HG03196 (cell line): Measurements from ENCODE around the gene TAS1R2.
"Not testable (repeated sequence)": the region's sequence is repeated elsewhere in the genome, so short reads cannot be mapped to it uniquely, and the experiment has no call there.

Experiments
- ATAC-seq: cut with Tn5 transposase; IDR thresholded peaks from one replicate; pipeline ENCODE4 v1.9.1; 2021; ENCODE audit not compliant: unreplicated experiment

TAS1R2 gene

GRCh38 chr1:18869847-18870594 is 10.6 kb upstream of the TAS1R2 start:
- ATAC-seq = no peak

- ATAC-seq = no peak
These were observed 9.5 kb upstream of the TAS1R2 start for GRCh38 chr1:18868801-18869424.

- ATAC-seq = no peak
These were observed 8.9 kb upstream of the TAS1R2 start for GRCh38 chr1:18868354-18868753.

DNA sequence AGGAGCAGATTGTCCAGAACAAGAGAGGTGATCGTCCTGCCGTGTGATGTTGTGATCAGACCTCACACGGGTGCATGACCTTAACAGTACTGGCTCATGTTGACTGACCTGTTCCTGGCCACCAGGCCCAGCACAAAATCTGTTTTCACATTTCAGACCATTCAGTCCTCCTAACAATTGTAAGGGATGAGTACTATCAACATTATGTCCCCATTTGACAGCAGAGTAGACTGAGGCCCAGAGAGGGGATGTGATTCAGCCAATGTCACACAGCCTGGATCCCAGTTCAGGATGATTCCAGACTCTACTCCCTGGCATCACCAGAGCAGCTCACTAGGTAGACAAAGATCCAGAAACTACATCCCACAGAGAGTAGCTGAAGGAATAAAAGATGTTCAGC is 7.4 kb upstream of the TAS1R2 start:
- no peak for ATAC-seq

- ATAC-seq = no peak
These were observed 6.9 kb upstream of the TAS1R2 start for GRCh38 chr1:18866314-18866713.

GRCh38 chr1:18865176-18865575 is 5.7 kb upstream of the TAS1R2 start:
- no peak for ATAC-seq

GRCh38 chr1:18861590-18861989 is 2.1 kb upstream of the TAS1R2 start:
- ATAC-seq = no peak

- ATAC-seq = no peak
These were observed 1.6 kb upstream of the TAS1R2 start for GRCh38 chr1:18861082-18861481.

DNA sequence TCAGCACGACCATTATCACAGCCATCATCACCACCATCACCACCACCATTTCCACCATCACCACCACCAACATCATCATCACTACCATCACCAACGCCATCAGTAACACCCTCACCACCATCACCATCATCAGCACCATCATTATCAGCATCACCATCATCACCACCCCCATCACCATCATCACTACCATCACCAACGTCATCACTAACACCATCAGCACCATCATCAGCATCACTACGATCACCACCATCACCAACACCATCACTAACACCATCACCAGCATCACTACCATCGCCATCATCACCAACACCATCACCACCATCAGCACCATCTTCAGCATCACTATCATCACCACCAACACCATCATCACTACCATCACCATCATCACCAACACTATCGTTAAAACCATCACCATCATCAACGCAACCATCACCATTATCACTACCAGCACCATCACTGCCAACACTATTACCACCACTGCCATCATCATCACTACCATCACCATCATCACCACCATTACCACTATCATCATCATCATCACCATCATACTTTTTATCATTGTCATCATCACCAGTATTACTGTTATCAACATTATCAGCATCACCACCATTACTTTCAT is 1.3 kb downstream of the TAS1R2 start:
- ATAC-seq = no peak

GRCh38 chr1:18856435-18856834 is 3.0 kb downstream of the TAS1R2 start:
- no peak for ATAC-seq

GRCh38 chr1:18855573-18855972 is 3.9 kb downstream of the TAS1R2 start:
- no peak for ATAC-seq

DNA sequence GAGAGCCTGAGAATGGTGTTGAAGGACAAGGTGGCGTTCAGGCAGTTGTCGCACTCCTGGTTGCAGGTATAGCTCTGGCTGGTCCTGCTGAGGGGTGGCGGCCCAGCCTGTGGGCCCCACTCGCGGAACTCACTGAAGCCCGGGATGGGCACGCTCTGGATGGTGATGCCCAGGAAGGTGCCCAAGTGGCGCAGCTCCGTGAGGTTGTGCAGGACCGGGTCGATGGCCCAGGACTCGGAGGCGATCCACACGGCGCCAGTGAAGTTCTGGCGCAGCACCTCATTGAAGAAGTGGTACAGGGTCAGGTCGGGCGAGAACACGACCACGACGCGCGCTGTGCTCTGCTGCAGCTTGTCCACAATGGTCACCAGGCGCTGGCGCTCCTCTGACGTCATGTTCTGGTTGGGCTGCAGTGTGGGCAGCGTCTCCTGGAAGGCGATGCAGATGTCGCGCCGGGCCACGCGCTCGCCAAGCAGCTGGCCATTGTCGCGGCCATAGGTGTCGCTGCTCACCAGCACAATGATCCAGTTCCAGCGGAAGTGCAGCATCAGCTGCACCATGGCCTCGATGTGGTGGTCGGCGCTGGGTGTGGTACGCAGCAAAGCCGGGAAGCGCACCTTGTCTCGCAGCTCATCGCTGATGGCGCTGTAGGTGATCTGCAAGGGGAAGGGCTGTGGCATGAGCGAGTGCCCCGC is 5.0 kb downstream of the TAS1R2 start:
- no peak for ATAC-seq

DNA sequence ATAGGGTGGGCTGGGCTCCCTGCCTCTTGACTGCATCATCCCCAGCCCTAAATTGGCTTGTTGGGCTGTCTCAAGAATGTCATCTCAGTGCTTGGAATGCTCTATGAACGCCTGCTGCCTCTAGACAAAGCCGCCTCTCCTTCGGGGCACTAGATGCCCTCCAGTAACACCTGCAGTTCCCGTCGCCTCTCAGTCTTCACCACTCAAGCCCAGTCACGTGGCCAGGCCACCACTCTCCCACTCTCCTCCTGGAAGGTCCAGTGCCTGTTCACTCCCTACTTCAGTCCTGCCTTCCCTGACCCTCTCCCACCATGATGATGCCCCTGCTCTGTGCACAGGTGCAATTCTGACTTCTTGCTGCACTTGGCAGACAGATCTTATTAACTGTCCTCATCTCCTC is 7.0 kb downstream of the TAS1R2 start:
- no peak for ATAC-seq

GRCh38 chr1:18849261-18849711 is 10.2 kb downstream of the TAS1R2 start:
- no peak for ATAC-seq

GRCh38 chr1:18847723-18848122 is 11.7 kb downstream of the TAS1R2 start:
- not testable (repeated sequence) for ATAC-seq

GRCh38 chr1:18840145-18840544 is 19.3 kb downstream of the TAS1R2 start:
- no peak for ATAC-seq

GRCh38 chr1:18836654-18837053 is 22.8 kb downstream of the TAS1R2 start:
- no peak for ATAC-seq

DNA sequence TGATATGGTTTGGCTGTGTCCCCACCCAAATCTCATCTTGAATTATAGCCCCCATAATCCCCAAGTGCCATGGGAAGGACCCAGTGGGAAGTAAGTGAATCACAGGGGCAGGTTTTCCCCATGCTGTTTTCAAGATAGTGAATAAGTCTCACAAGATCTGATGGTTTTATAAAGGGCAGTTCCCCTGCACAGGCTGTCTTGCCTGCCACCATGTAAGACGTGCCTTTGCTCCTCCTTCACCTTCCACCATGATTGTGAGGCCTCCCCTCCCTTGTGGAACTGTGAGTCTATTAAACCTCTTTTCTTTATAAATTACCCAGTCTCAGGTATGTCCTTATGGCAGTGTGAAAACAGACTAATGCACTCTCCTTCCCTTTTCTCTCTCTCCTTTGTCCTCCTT is 27.1 kb downstream of the TAS1R2 start:
- ATAC-seq = not testable (repeated sequence)

GRCh38 chr1:18831656-18832055 is 27.8 kb downstream of the TAS1R2 start:
- no peak for ATAC-seq

DNA sequence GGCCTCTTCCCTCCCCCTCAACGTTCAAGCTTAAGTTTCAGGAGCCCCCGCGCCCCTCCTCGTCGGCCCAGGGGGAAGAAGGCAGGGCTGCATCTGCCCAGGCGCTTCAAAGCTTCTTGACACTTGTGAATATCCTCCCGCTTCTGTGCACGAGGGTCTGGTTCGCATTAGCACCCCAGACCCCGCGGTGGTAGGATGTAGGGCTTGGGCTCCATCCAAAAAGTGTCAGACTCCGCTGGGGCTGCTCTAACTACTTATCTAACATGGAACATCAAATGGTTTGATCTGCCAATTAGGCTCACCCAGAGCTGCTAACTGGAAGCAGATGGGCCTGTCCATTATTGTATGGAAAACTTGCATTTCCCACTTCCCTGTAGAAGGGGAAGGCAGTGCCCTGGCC is 28.9 kb downstream of the TAS1R2 start:
- no peak for ATAC-seq

GRCh38 chr1:18829671-18830070 is 29.8 kb downstream of the TAS1R2 start:
- ATAC-seq = no peak

- no peak for ATAC-seq
These were observed 31.2 kb downstream of the TAS1R2 start for GRCh38 chr1:18828224-18828623.
